ENCODE measurements around the gene PLB1.

- TF ChIP-seq EZH2 (IDR thresholded peaks at IDR 0.05): no peak
- no peak for TF ChIP-seq POLR2AphosphoS5 (IDR thresholded peaks at IDR 0.05; ENCODE audit: borderline replicate concordance, low read depth, low read length)
Observed at GRCh38 chr2:28469304-28469703, 26.6 kb upstream of the PLB1 start.
